Adrenal gland (tissue), 12 donors: ENCODE data around the gene FRMD3. TPM values are rescaled to one million over a fixed set of nuclear protein-coding genes. Genes with fewer than 3 reads are reported as not detected.
"Not testable (repeated sequence)": the region's sequence is repeated elsewhere in the genome, so short reads cannot be mapped to it uniquely, and the experiment has no call there.

ENCODE experiments used
- DNase-seq, 7 donors: peaks; one replicate each; pipeline ENCODE4 v3.0.0-alpha.2; 2019 to 2020
- H3K27ac ChIP-seq, 5 donors: fragments of 200-600 bp; sonication (generic) in 4 of 5; 1 replicate in 3 of 5; 2 replicates in 2 of 5; pipeline versions ENCODE4 v1.5.1 to v1.8.0; 2016 to 2020; ENCODE audit warnings: mild to moderate bottlenecking in 1 of 5
- H3K27me3 ChIP-seq: fragments of 200-600 bp; 2 replicates; pipeline ENCODE4 v1.8.0; 2021
- H3K36me3 ChIP-seq, 2 donors: fragments of 200-600 bp; replicated peaks in 1 of 2; 1 replicate in 1 of 2; 2 replicates in 1 of 2; pipeline versions ENCODE4 v1.5.1 to v1.8.0; 2018 to 2022
- H3K4me1 ChIP-seq, 2 donors: fragments of 200-600 bp; replicated peaks in 1 of 2; 1 replicate in 1 of 2; 2 replicates in 1 of 2; pipeline versions ENCODE4 v1.5.1 to v1.8.0; 2018 to 2021
- H3K4me3 ChIP-seq, 4 donors: fragments of 200-600 bp; sonication (generic) in 3 of 4; one replicate each; pipeline ENCODE4 v1.5.1; 2016 to 2018
- H3K9me3 ChIP-seq, 3 donors: fragments of 200-600 bp; sonication (generic) in 1 of 3; replicated peaks in 1 of 3; 1 replicate in 2 of 3; 2 replicates in 1 of 3; pipeline versions ENCODE4 v1.5.1 to v1.8.0; 2016 to 2021
- POLR2A ChIP-seq, 2 donors: fragments of 450-650 bp; IDR thresholded peaks; one replicate each; pipeline ENCODE4 v1.6.1; 2017; ENCODE audit warnings: antibody characterized with exemption in 2 of 2, mild to moderate bottlenecking in 2 of 2, moderate library complexity in 1 of 2
- WGBS, 4 donors: extraction: QIAGEN DNeasy Blood & Tissue Kit in 2 of 4; methylation state at CpG; one replicate each; pipeline versions ENCODE4 v1.1.5 to v1.1.7; 2013 to 2017; 5-methylcytosine and 5-hydroxymethylcytosine counted together
- intact Hi-C, 2 donors: fragments of 100-400 bp; cut with DNase I; formaldehyde crosslinking; loops; one replicate each; pipeline versions ENCODE4 v1.14.1 to v1.15.0; 2022 to 2023
- polyA plus RNA-seq, 3 donors: library from polyadenylated mRNA; stranded (reverse); fragments of 200-250 nt in 2 of 3; fragments of 350-450 nt in 1 of 3; fragmentation: Illumina TruSeq in 1 of 3; extraction: RNeasy Lipid Tissue Mini Kit (QIAGEN cat#74804) in 1 of 3; gene quantifications; one replicate each; pipeline ENCODE4 v1.2.3, GENCODE V29; 2013 to 2014
- total RNA-seq, 9 donors: library from RNA; depleted of rRNA in 4 of 9; stranded (reverse); fragments of >200 nt in 4 of 9; fragments of 120-200 nt in 1 of 9; fragmentation: NEBNext Ultra II Directional in 1 of 9; extraction: Animal tissue kit (Norgen Biotek cat#: 25700) in 1 of 9; gene quantifications; one replicate each; pipeline versions ENCODE4 v1.1.0 to v1.2.4, GENCODE V29; 2013 to 2023
- TF ChIP-seq, protein P1 (sequence below), 6 experiments: fragments of 450-650 bp in 4 of 6; fragments of 200-600 bp in 2 of 6; sonication (generic) in 1 of 6; IDR thresholded peaks; 1 replicate in 5 of 6; 2 replicates in 1 of 6; pipeline versions ENCODE4 v1.5.1 to v1.8.0; 2016 to 2021; ENCODE audit warnings: antibody characterized with exemption in 6 of 6, mild to moderate bottlenecking in 2 of 6, moderate library complexity in 1 of 6
- donor health status: healthy with polysubstance abuse.
- donor health status: Bipolar disorder and iron deficiency.
- donor health status: DM: yes; HTN: yes; CAD: no.
- donor health status: DM: no; HTN: no; CAD: no.
- donor health status: DM: no; HTN: no; CAD: no.
- donor health status: DM: yes; HTN: yes; CAD: no.

Gene FRMD3
- total and polyA plus RNA-seq, 12 donors = 1.8 to 32.9 (median 13.6) TPM

DNA sequence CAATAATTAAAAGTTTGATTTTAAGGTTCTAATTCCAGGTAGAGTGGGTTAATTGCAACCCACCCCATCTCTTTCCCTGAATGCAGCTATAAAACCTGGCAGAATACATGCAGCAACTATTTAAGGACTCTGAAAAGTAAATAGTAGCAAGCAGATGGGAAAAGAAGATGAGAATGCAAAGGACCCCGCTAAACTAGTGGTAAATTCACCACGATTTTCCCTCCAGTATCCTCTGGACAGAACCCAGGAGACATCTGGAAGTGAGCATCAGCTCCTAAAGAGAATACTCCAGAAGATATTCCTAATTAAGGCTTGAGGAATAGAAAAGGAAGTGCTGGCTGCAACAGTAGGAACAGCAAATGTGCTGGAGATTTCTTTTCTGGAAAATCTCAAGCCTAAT lies 170.9 kb downstream of the FRMD3 start:
- intact Hi-C loops = no loop called here
- Histone ChIP-seq H3K27me3 (no peaks in the 10 kb centered on the region), H3K9me3 (no peaks in the 10 kb centered on the region), H3K4me1 (no peaks in the 10 kb centered on the region), H3K27ac (no peak overlapping the region), H3K36me3 (no peaks in the 10 kb centered on the region), H3K4me3 (no peak overlapping the region)
- 63 to 69% (median 64%) methylated on average over 2 of the region's 2 CpGs for WGBS, 4 donors
- TF ChIP-seq, protein P1, sequence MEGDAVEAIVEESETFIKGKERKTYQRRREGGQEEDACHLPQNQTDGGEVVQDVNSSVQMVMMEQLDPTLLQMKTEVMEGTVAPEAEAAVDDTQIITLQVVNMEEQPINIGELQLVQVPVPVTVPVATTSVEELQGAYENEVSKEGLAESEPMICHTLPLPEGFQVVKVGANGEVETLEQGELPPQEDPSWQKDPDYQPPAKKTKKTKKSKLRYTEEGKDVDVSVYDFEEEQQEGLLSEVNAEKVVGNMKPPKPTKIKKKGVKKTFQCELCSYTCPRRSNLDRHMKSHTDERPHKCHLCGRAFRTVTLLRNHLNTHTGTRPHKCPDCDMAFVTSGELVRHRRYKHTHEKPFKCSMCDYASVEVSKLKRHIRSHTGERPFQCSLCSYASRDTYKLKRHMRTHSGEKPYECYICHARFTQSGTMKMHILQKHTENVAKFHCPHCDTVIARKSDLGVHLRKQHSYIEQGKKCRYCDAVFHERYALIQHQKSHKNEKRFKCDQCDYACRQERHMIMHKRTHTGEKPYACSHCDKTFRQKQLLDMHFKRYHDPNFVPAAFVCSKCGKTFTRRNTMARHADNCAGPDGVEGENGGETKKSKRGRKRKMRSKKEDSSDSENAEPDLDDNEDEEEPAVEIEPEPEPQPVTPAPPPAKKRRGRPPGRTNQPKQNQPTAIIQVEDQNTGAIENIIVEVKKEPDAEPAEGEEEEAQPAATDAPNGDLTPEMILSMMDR (IDR thresholded peaks at IDR 0.05) = no peak
- no peak for TF ChIP-seq POLR2A (IDR thresholded peaks at IDR 0.05)
- DNase-seq = no peak

DNA sequence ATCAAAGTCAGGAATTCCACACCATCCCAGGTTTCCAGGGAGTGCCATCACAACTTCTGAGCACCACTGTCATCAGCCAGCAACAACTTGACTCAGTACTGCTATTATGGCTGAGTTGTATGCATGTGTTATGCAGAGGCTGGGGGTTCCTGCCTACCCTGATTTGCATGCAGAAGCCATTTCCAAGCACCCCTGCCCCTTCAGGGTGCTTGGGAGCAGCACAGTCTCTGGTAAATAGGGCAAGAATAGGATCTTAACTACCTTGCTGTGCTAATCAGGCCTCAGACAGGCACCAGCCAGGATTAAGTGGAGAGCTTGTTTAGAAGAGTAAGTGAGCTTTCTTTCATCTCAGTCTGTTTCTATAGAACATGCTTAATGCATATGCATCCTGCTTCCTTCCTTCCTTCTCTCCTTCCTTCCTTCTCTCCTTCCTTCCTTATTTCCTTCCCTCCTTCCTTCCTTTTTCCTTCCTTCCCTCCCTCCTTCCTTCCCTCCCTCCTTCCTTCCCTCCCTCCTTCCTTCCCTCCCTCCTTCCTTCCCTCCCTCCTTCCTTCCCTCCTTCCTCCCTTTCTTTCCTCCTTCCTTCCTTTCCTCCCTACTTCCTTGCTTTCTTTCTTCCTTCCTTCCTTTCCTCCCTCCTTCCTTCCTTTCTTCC lies 175.7 kb downstream of the FRMD3 start:
- intact Hi-C loops = no loop called here
- Histone ChIP-seq H3K4me1 (no peaks in the 10 kb centered on the region), H3K27ac (no peak overlapping the region), H3K27me3 (no peaks in the 10 kb centered on the region), H3K36me3 (no peaks in the 10 kb centered on the region), H3K4me3 (no peak overlapping the region), H3K9me3 (no peaks in the 10 kb centered on the region)
- TF ChIP-seq POLR2A (IDR thresholded peaks at IDR 0.05) = no peak
- TF ChIP-seq, protein P1 (IDR thresholded peaks at IDR 0.05) = no peak
- DNase-seq = no peak

DNA sequence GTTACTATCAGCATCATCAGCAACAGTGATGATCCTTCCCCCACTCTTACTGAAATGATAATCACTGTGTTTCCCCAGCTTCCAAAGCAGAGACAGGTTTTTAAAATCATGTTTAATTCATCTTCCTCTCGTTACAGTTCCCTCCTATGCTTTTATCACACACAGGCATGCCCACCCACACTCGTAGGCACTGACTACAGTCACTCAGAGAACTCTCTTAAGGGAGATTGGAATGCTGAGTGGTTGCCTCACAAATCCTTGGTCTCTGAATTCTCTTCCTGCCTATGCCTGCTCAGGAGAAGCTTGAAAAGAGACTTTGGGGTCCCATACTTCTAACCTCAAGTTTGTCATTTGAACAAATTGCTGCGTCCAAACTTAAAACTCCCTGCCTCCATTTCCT lies 179.2 kb downstream of the FRMD3 start:
- H3K4me1 ChIP-seq = no peaks in the 10 kb centered on the region
- intact Hi-C loops = no loop called here
- no peaks in the 10 kb centered on the region for H3K27me3 ChIP-seq
- H3K9me3 ChIP-seq = no peaks in the 10 kb centered on the region
- no peak overlapping the region for H3K4me3 ChIP-seq
- no peak overlapping the region for H3K27ac ChIP-seq
- no peak for DNase-seq
- no peak for TF ChIP-seq POLR2A (IDR thresholded peaks at IDR 0.05)
- TF ChIP-seq, protein P1 (IDR thresholded peaks at IDR 0.05) = no peak
- H3K36me3 ChIP-seq = no peaks in the 10 kb centered on the region
- 82 to 92% (median 88%) methylated on average over 3 of the region's 3 CpGs for WGBS, 4 donors

- DNase-seq = not testable (repeated sequence)
- WGBS, 4 donors = 94 to 97% (median 96%) methylated on average over 4 of the region's 4 CpGs
Observed at GRCh38 chr9:83358493-83358892, 179.7 kb downstream of the FRMD3 start.

DNA sequence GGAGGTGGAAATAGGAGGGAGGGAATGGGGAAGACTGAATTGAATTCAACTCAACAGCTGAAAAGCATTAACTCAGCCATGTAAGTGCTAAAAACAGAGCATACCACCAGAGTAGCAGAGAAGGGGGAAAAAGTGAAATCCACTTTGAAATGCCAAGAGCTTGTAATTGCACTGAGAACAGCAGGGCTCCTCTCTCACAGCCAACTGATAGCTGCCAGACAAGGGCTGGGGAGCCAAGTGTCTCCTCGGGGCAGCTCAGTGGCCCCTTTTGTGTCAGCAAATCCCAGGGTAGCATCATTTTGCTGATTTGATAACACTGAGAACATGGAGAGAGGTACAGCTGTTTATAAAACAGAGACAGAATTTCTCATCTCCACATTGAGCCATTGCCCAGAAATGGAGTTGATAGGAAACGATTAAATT lies 182.5 kb downstream of the FRMD3 start:
- H3K4me1 ChIP-seq = no peaks in the 10 kb centered on the region
- H3K27ac ChIP-seq = no peak overlapping the region
- no peaks in the 10 kb centered on the region for H3K9me3 ChIP-seq
- no peak for DNase-seq
- no peaks in the 10 kb centered on the region for H3K36me3 ChIP-seq
- whole genome bisulfite sequencing, 4 donors = 54 to 59% (median 56%) methylated on average over 2 of the region's 2 CpGs
- TF ChIP-seq, protein P1 (IDR thresholded peaks at IDR 0.05) = no peak
- TF ChIP-seq POLR2A (IDR thresholded peaks at IDR 0.05) = no peak
- intact Hi-C loops = no loop called here
- no peaks in the 10 kb centered on the region for H3K27me3 ChIP-seq
- no peak overlapping the region for H3K4me3 ChIP-seq

More at GRCh38 chr9:83358493-83358892, 179.7 kb downstream of the FRMD3 start:
- H3K27me3 ChIP-seq, H3K27ac ChIP-seq, intact Hi-C loops, H3K4me1 ChIP-seq, H3K4me3 ChIP-seq, H3K9me3 ChIP-seq, H3K36me3 ChIP-seq: not testable (repeated sequence)
